Activated gamma-delta T cell treated with Interleukin-2 at 50 U/mL for 16 hours (primary cell): ENCODE measurements around the gene EGR2.
A peak's percentile ranks its signal among the peaks of the same experiment; 100 is the strongest.

Source experiments
- DNase-seq: peaks from one replicate; pipeline ENCODE4 v3.0.0-alpha.2; 2020

EGR2 gene

GRCh38 chr10:62816331-62817120 is at the start of gene EGR2:
Gene EGR2 (minus strand): TSS chr10:62816366. CDS start chr10:62816029, 337 bp downstream.
- DNase-seq = peak; percentile 94

- DNase-seq = no peak
These were observed 46.3 kb upstream of the EGR2 start for GRCh38 chr10:62862447-62862846.

- DNase-seq = no peak
These were observed 45.3 kb upstream of the EGR2 start for GRCh38 chr10:62861507-62861906.

- DNase-seq = no peak
These were observed 44.8 kb upstream of the EGR2 start for GRCh38 chr10:62860946-62861345.

GRCh38 chr10:62858364-62858763 is 42.2 kb upstream of the EGR2 start:
- no peak for DNase-seq

GRCh38 chr10:62856021-62856420 is 39.9 kb upstream of the EGR2 start:
- no peak for DNase-seq

- DNase-seq = peak; percentile 11
These were observed 37.5 kb upstream of the EGR2 start for GRCh38 chr10:62853710-62854109.

- DNase-seq = peak; percentile 24
These were observed 37.0 kb upstream of the EGR2 start for GRCh38 chr10:62852961-62853702.

GRCh38 chr10:62851442-62851841 is 35.3 kb upstream of the EGR2 start:
- DNase-seq = no peak

- no peak for DNase-seq
These were observed 34.5 kb upstream of the EGR2 start for GRCh38 chr10:62850646-62851045.

GRCh38 chr10:62847433-62847832 is 31.3 kb upstream of the EGR2 start:
- DNase-seq = no peak

- DNase-seq = no peak
These were observed 28.3 kb upstream of the EGR2 start for GRCh38 chr10:62844280-62845011.

GRCh38 chr10:62843600-62843999 is 27.4 kb upstream of the EGR2 start:
- DNase-seq = no peak

GRCh38 chr10:62842983-62843382 is 26.8 kb upstream of the EGR2 start:
- DNase-seq = no peak

GRCh38 chr10:62839590-62839989 is 23.4 kb upstream of the EGR2 start:
- no peak for DNase-seq

- no peak for DNase-seq
These were observed 15.2 kb upstream of the EGR2 start for GRCh38 chr10:62831346-62831745.

- DNase-seq = no peak
These were observed 14.5 kb upstream of the EGR2 start for GRCh38 chr10:62830679-62831078.

- no peak for DNase-seq
These were observed 13.5 kb upstream of the EGR2 start for GRCh38 chr10:62829622-62830021.

GRCh38 chr10:62826273-62826672 is 10.1 kb upstream of the EGR2 start:
- no peak for DNase-seq

- no peak for DNase-seq
These were observed 4.4 kb upstream of the EGR2 start for GRCh38 chr10:62820586-62820985.

GRCh38 chr10:62819141-62819920 is 3.2 kb upstream of the EGR2 start:
- DNase-seq = no peak

GRCh38 chr10:62818426-62819011 is 2.4 kb upstream of the EGR2 start:
- peak; percentile 18 for DNase-seq
